GM18508 (cell line): ENCODE measurements around the gene BCL11B.
"Not testable (repeated sequence)": the region's sequence is repeated elsewhere in the genome, so short reads cannot be mapped to it uniquely, and the experiment has no call there.

Source experiments
- ATAC-seq: cut with Tn5 transposase; IDR thresholded peaks from one replicate; pipeline ENCODE4 v1.9.1; 2021; ENCODE audit warnings: moderate number of reproducible peaks; ENCODE audit not compliant: insufficient read depth, unreplicated experiment

The BCL11B gene

GRCh38 chr14:99229654-99230207 lies 42.3 kb downstream of the BCL11B start:
- no peak for ATAC-seq

- not testable (repeated sequence) for ATAC-seq
Measured at GRCh38 chr14:99228760-99229159, 43.2 kb downstream of the BCL11B start.

GRCh38 chr14:99226687-99227086 lies 45.3 kb downstream of the BCL11B start:
- no peak for ATAC-seq

GRCh38 chr14:99225436-99226203 lies 46.4 kb downstream of the BCL11B start:
- no peak for ATAC-seq

- no peak for ATAC-seq
Measured at GRCh38 chr14:99224948-99225347, 47.0 kb downstream of the BCL11B start.

- no peak for ATAC-seq
Measured at GRCh38 chr14:99224116-99224910, 47.7 kb downstream of the BCL11B start.

GRCh38 chr14:99221445-99221844 lies 50.6 kb downstream of the BCL11B start:
- ATAC-seq: no peak

- no peak for ATAC-seq
Measured at GRCh38 chr14:99217066-99217955, 54.7 kb downstream of the BCL11B start.

- ATAC-seq: no peak
Measured at GRCh38 chr14:99216191-99216590, 55.8 kb downstream of the BCL11B start.

GRCh38 chr14:99215277-99215676 lies 56.7 kb downstream of the BCL11B start:
- ATAC-seq: no peak

GRCh38 chr14:99214701-99215100 lies 57.3 kb downstream of the BCL11B start:
- ATAC-seq: no peak

GRCh38 chr14:99213527-99213971 lies 58.4 kb downstream of the BCL11B start:
- no peak for ATAC-seq

GRCh38 chr14:99213101-99213500 lies 58.9 kb downstream of the BCL11B start:
- no peak for ATAC-seq

- ATAC-seq: no peak
Measured at GRCh38 chr14:99212646-99213045, 59.4 kb downstream of the BCL11B start.

GRCh38 chr14:99212199-99212598 lies 59.8 kb downstream of the BCL11B start:
- no peak for ATAC-seq

- no peak for ATAC-seq
Measured at GRCh38 chr14:99211410-99211809, 60.6 kb downstream of the BCL11B start.

GRCh38 chr14:99210333-99210732 lies 61.7 kb downstream of the BCL11B start:
- ATAC-seq: no peak

- no peak for ATAC-seq
Measured at GRCh38 chr14:99209409-99209808, 62.6 kb downstream of the BCL11B start.

GRCh38 chr14:99208318-99208717 lies 63.7 kb downstream of the BCL11B start:
- no peak for ATAC-seq

GRCh38 chr14:99207456-99207855 lies 64.5 kb downstream of the BCL11B start:
- no peak for ATAC-seq
